ENCODE results near the gene CNTNAP2.

CNTNAP2 gene

GRCh38 chr7:146449625-146450024, 333.0 kb downstream of the CNTNAP2 start:
- DNase-seq = no peak

- no peak for DNase-seq
Observed at GRCh38 chr7:146455091-146455655, 338.6 kb downstream of the CNTNAP2 start.

- no peak for DNase-seq
Observed at GRCh38 chr7:146479040-146479439, 362.4 kb downstream of the CNTNAP2 start.

GRCh38 chr7:146486519-146486918, 369.9 kb downstream of the CNTNAP2 start:
- DNase-seq = no peak

- no peak for DNase-seq
Observed at GRCh38 chr7:146492017-146492416, 375.4 kb downstream of the CNTNAP2 start.

- no peak for DNase-seq
Observed at GRCh38 chr7:146494952-146495596, 378.5 kb downstream of the CNTNAP2 start.

GRCh38 chr7:146496657-146497056, 380.1 kb downstream of the CNTNAP2 start:
- DNase-seq = no peak

GRCh38 chr7:146499970-146500369, 383.4 kb downstream of the CNTNAP2 start:
- no peak for DNase-seq

GRCh38 chr7:146503844-146504243, 387.2 kb downstream of the CNTNAP2 start:
- no peak for DNase-seq

- DNase-seq = no peak
Observed at GRCh38 chr7:146510088-146510680, 393.6 kb downstream of the CNTNAP2 start.

GRCh38 chr7:146514304-146514703, 397.7 kb downstream of the CNTNAP2 start:
- no peak for DNase-seq

GRCh38 chr7:146528581-146528980, 412.0 kb downstream of the CNTNAP2 start:
- DNase-seq = no peak

GRCh38 chr7:146539836-146540235, 423.2 kb downstream of the CNTNAP2 start:
- DNase-seq = no peak

GRCh38 chr7:146542101-146542500, 425.5 kb downstream of the CNTNAP2 start:
- no peak for DNase-seq

GRCh38 chr7:146544748-146545147, 428.1 kb downstream of the CNTNAP2 start:
- DNase-seq = no peak

GRCh38 chr7:146548816-146549215, 432.2 kb downstream of the CNTNAP2 start:
- DNase-seq = no peak

- no peak for DNase-seq
Observed at GRCh38 chr7:146554556-146554955, 438.0 kb downstream of the CNTNAP2 start.

- no peak for DNase-seq
Observed at GRCh38 chr7:146557971-146558469, 441.4 kb downstream of the CNTNAP2 start.

GRCh38 chr7:146565872-146566271, 449.3 kb downstream of the CNTNAP2 start:
- no peak for DNase-seq

GRCh38 chr7:146575903-146576302, 459.3 kb downstream of the CNTNAP2 start:
- DNase-seq = no peak

- no peak for DNase-seq
Observed at GRCh38 chr7:146591976-146592375, 475.4 kb downstream of the CNTNAP2 start.

GRCh38 chr7:146606628-146607027, 490.0 kb downstream of the CNTNAP2 start:
- DNase-seq = no peak

GRCh38 chr7:146619641-146620040, 503.0 kb downstream of the CNTNAP2 start:
- DNase-seq = no peak

GRCh38 chr7:146626912-146627311, 510.3 kb downstream of the CNTNAP2 start:
- no peak for DNase-seq
